ENCODE data around the gene CEP192.

DNA sequence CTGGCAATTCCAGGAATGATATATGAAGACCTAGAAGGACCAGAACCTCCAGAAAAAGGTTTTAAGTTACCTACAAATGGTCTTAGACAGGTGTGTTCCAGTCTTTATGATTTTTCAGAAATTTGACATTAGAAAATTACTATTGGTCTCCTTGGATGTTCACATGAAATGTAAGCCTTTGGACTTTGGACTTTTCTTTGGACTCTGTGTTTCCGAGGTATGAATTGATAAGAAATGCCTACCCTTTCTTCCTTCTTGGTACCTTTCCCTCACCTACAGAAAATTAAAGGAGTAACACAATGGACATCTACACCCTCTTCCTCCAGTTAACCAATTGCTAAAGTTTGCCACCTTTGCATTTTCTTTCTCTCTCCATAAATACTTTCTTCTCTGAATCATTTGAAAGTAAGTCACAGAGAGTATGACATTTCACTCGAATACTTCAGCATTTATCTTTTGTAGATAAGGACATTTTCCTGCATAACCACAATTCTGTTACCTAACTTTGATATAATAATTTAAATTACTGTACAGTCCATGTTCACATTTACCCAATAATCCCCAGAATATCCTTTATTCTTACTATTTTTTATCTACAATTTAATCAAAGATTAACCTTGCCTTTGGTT, 26.2 kb downstream of the CEP192 start:
- TF ChIP-seq, protein P1, sequence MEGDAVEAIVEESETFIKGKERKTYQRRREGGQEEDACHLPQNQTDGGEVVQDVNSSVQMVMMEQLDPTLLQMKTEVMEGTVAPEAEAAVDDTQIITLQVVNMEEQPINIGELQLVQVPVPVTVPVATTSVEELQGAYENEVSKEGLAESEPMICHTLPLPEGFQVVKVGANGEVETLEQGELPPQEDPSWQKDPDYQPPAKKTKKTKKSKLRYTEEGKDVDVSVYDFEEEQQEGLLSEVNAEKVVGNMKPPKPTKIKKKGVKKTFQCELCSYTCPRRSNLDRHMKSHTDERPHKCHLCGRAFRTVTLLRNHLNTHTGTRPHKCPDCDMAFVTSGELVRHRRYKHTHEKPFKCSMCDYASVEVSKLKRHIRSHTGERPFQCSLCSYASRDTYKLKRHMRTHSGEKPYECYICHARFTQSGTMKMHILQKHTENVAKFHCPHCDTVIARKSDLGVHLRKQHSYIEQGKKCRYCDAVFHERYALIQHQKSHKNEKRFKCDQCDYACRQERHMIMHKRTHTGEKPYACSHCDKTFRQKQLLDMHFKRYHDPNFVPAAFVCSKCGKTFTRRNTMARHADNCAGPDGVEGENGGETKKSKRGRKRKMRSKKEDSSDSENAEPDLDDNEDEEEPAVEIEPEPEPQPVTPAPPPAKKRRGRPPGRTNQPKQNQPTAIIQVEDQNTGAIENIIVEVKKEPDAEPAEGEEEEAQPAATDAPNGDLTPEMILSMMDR (IDR thresholded peaks at IDR 0.05; ENCODE audit: low read depth, low read length, poor library complexity, severe bottlenecking), result no peak
- TF ChIP-seq EZH2phosphoT487 (IDR thresholded peaks at IDR 0.05; ENCODE audit: borderline replicate concordance, low read length), result no peak
